Measurements from ENCODE around the gene CDYL2. TPM values are rescaled to one million over a fixed set of nuclear protein-coding genes. Genes with fewer than 3 reads are reported as not detected.

Gene CDYL2
- total RNA-seq, 1 experiment from 2014 or later, result 5.0 TPM

GRCh38 chr16:80704751-80705505, 99.5 kb downstream of the CDYL2 start:
- no peak for DNase-seq (ENCODE audit: low read depth)

- no peak for DNase-seq (ENCODE audit: low read depth)
Measured at GRCh38 chr16:80703131-80704071, 101.0 kb downstream of the CDYL2 start.

- DNase-seq (ENCODE audit: low read depth), result no peak
Measured at GRCh38 chr16:80702696-80703095, 101.7 kb downstream of the CDYL2 start.

- DNase-seq (ENCODE audit: low read depth), result no peak
Measured at GRCh38 chr16:80700558-80700957, 103.8 kb downstream of the CDYL2 start.

GRCh38 chr16:80695020-80695419, 109.4 kb downstream of the CDYL2 start:
- no peak for DNase-seq (ENCODE audit: low read depth)

- no peak for DNase-seq (ENCODE audit: low read depth)
Measured at GRCh38 chr16:80693553-80693952, 110.8 kb downstream of the CDYL2 start.

GRCh38 chr16:80692270-80692669, 112.1 kb downstream of the CDYL2 start:
- DNase-seq (ENCODE audit: low read depth), result no peak

- no peak for DNase-seq (ENCODE audit: low read depth)
Measured at GRCh38 chr16:80691111-80691741, 113.2 kb downstream of the CDYL2 start.

- DNase-seq (ENCODE audit: low read depth), result no peak
Measured at GRCh38 chr16:80689487-80689886, 114.9 kb downstream of the CDYL2 start.

- DNase-seq (ENCODE audit: low read depth), result no peak
Measured at GRCh38 chr16:80687606-80688005, 116.8 kb downstream of the CDYL2 start.

GRCh38 chr16:80684906-80685305, 119.5 kb downstream of the CDYL2 start:
- no peak for DNase-seq (ENCODE audit: low read depth)

- no peak for DNase-seq (ENCODE audit: low read depth)
Measured at GRCh38 chr16:80684136-80684765, 120.1 kb downstream of the CDYL2 start.

- DNase-seq (ENCODE audit: low read depth), result no peak
Measured at GRCh38 chr16:80683646-80684045, 120.8 kb downstream of the CDYL2 start.

- DNase-seq (ENCODE audit: low read depth), result peak; percentile 77
Measured at GRCh38 chr16:80682421-80683070, 121.9 kb downstream of the CDYL2 start.

- peak; percentile 19 for DNase-seq (ENCODE audit: low read depth)
Measured at GRCh38 chr16:80681436-80681835, 123.0 kb downstream of the CDYL2 start.

GRCh38 chr16:80680839-80681238, 123.6 kb downstream of the CDYL2 start:
- no peak for DNase-seq (ENCODE audit: low read depth)

GRCh38 chr16:80680046-80680445, 124.4 kb downstream of the CDYL2 start:
- no peak for DNase-seq (ENCODE audit: low read depth)

GRCh38 chr16:80674884-80675283, 129.5 kb downstream of the CDYL2 start:
- DNase-seq (ENCODE audit: low read depth), result no peak

GRCh38 chr16:80672379-80672778, 132.0 kb downstream of the CDYL2 start:
- DNase-seq (ENCODE audit: low read depth), result no peak

GRCh38 chr16:80671281-80671849, 133.0 kb downstream of the CDYL2 start:
- no peak for DNase-seq (ENCODE audit: low read depth)

Data from Daoy (cell line).